KMS-11 (cell line): ENCODE results near the gene OSBP2.

ENCODE experiments used
- H2AFZ ChIP-seq: fragments of 200-600 bp; sonication (generic); 2 replicates; pipeline ENCODE4 v1.6.1; 2016; ENCODE audit warnings: antibody characterized with exemption, mixed run types, low read depth
- H3K27ac ChIP-seq: fragments of 200-600 bp; sonication (generic); 2 replicates; pipeline ENCODE4 v1.6.1; 2016; ENCODE audit warnings: mild to moderate bottlenecking, mixed run types
- H3K27me3 ChIP-seq: fragments of 200-600 bp; sonication (generic); 2 replicates; pipeline ENCODE4 v1.6.1; 2017; ENCODE audit warnings: mild to moderate bottlenecking, low read depth, mixed run types, moderate library complexity; ENCODE audit not compliant: insufficient read depth
- H3K36me3 ChIP-seq: fragments of 200-600 bp; sonication (generic); 2 replicates; pipeline ENCODE4 v1.6.1; 2017; ENCODE audit warnings: mild to moderate bottlenecking, mixed run types; ENCODE audit not compliant: insufficient read depth
- H3K4me1 ChIP-seq: fragments of 200-600 bp; sonication (generic); 2 replicates; pipeline ENCODE4 v1.6.1; 2016; ENCODE audit warnings: mild to moderate bottlenecking, low read depth, mixed run types; ENCODE audit not compliant: poor library complexity, severe bottlenecking
- H3K4me2 ChIP-seq: fragments of 200-600 bp; sonication (generic); 2 replicates; pipeline ENCODE4 v1.7.0; 2016; ENCODE audit warnings: mild to moderate bottlenecking, mixed run types
- H3K4me3 ChIP-seq: fragments of 200-600 bp; sonication (generic); IDR thresholded peaks from 2 replicates; pipeline ENCODE4 v1.6.1; 2017; ENCODE audit warnings: low read depth, low read length, mixed read lengths; ENCODE audit not compliant: insufficient read depth
- H3K79me2 ChIP-seq: fragments of 200-600 bp; sonication (generic); 2 replicates; pipeline ENCODE4 v1.6.1; 2016; ENCODE audit warnings: low read depth, mixed run types; ENCODE audit not compliant: insufficient read depth
- H3K9ac ChIP-seq: fragments of 200-600 bp; sonication (generic); 2 replicates; pipeline ENCODE4 v1.6.1; 2016; ENCODE audit warnings: mild to moderate bottlenecking, mixed run types
- H4K20me1 ChIP-seq: fragments of 200-600 bp; sonication (generic); 2 replicates; pipeline ENCODE4 v1.6.1; 2016; ENCODE audit warnings: mild to moderate bottlenecking, mixed run types; ENCODE audit not compliant: insufficient read depth
- TF ChIP-seq, protein P1 (sequence below): fragments of 200-600 bp; sonication (generic); conservative IDR thresholded peaks from 2 replicates; pipeline ENCODE4 v1.6.1; 2017; ENCODE audit warnings: low read depth, mild to moderate bottlenecking, antibody characterized with exemption, low read length, moderate library complexity, mixed read lengths

OSBP2 gene

DNA sequence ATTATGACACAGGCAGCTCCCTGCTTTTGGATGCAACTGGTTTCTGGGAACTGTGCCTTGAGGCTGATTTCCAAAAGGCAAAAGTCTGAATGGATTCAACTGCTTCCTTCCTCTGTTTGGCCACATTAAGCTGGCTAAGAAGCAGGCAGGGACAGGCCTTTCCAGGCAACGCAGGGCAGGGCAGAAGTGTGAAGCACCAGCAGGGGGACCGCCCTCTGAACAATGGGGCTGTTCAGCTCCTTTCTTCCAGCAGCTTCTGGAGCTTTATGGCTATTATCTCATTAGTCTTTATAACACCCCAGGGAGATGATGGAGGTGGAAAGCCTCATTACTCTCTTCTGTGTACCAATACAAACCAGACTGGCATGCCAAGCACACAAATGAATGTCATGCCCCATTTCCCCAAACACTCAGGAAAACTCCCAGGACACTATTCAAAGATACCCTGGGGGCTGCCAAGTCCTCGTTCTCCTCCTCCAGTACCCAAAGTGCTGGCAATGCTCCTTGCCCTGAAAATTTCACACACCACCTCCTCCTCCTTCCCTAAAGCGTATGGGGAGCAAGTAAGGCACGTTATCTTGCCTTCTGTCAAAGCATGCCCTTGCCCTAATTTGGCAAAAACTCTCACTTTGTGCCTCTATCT lies 252.6 kb downstream of the OSBP2 start:
- H3K4me3 ChIP-seq, result no peak overlapping the region
- no peak overlapping the region for H2AFZ ChIP-seq
- H3K36me3 ChIP-seq, result peaks cover 12% of the 10 kb centered on the region; the same call in 1 of the 2 replicates
- no peaks in the 10 kb centered on the region for H3K27me3 ChIP-seq
- no peak overlapping the region for H3K4me2 ChIP-seq
- no peaks in the 10 kb centered on the region for H3K4me1 ChIP-seq
- no peaks in the 10 kb centered on the region for H4K20me1 ChIP-seq
- no peaks in the 10 kb centered on the region for H3K79me2 ChIP-seq
- H3K27ac ChIP-seq, result no peak overlapping the region
- H3K9ac ChIP-seq, result no peak overlapping the region
- TF ChIP-seq, protein P1, sequence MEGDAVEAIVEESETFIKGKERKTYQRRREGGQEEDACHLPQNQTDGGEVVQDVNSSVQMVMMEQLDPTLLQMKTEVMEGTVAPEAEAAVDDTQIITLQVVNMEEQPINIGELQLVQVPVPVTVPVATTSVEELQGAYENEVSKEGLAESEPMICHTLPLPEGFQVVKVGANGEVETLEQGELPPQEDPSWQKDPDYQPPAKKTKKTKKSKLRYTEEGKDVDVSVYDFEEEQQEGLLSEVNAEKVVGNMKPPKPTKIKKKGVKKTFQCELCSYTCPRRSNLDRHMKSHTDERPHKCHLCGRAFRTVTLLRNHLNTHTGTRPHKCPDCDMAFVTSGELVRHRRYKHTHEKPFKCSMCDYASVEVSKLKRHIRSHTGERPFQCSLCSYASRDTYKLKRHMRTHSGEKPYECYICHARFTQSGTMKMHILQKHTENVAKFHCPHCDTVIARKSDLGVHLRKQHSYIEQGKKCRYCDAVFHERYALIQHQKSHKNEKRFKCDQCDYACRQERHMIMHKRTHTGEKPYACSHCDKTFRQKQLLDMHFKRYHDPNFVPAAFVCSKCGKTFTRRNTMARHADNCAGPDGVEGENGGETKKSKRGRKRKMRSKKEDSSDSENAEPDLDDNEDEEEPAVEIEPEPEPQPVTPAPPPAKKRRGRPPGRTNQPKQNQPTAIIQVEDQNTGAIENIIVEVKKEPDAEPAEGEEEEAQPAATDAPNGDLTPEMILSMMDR, result no peak

DNA sequence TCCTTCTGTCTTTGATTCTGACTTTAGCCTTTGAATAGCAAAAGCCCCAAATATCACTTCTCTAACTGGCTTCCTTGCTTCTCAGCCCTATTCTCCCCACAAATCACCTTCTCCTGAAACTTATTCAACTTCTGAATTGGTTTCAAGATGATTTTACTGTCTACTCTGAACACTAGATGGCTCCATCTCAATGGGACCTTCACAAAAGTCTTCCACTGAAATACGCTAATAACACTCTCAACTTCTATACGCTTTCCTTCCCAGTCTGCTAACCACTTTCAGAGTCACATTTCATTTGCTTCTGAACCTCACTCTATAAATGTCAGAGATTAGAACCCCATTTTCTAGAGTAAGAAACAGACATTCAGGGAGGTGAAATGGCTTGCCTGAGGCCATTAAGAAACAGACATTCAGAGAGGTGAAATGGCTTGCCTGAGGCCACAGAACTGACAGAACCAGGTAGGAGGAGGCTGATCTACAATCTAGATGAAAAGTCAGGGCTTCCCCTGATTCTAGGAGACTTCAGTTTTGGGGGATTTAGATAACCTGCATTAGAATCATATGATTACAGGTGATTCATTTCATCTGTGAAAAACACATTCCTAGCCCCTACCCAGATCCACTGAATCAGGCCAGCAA lies 253.3 kb downstream of the OSBP2 start:
- no peak overlapping the region for H3K9ac ChIP-seq
- H3K4me2 ChIP-seq, result no peak overlapping the region
- no peaks in the 10 kb centered on the region for H4K20me1 ChIP-seq
- H3K4me1 ChIP-seq, result no peaks in the 10 kb centered on the region
- no peak overlapping the region for H2AFZ ChIP-seq
- peaks cover 12% of the 10 kb centered on the region; the same call in 1 of the 2 replicates for H3K36me3 ChIP-seq
- no peak overlapping the region for H3K27ac ChIP-seq
- no peak overlapping the region for H3K4me3 ChIP-seq
- H3K79me2 ChIP-seq, result no peaks in the 10 kb centered on the region
- no peaks in the 10 kb centered on the region for H3K27me3 ChIP-seq
- TF ChIP-seq, protein P1, result peak; percentile 48

DNA sequence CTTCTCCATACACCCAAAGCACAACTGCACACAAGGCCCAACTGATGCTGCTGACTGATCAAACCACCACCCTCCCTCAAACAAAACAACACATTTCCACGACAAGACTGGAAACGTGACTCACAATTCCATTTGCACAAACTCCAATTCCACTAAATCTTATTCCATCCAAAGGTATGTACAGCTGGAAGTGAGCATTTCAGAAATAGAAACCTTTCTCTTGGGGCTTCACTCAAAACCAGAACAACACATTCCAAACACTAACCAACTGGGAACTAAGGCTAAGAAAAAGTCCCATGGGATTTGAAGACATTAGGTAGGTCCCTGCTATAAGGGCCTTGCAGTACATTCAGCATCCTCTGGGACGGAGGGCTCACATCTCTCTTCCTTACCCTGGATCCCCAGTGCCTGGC lies 254.3 kb downstream of the OSBP2 start:
- Histone ChIP-seq H2AFZ (no peak overlapping the region), H3K9ac (no peak overlapping the region), H3K4me2 (no peak overlapping the region), H3K79me2 (no peaks in the 10 kb centered on the region), H3K27ac (no peak overlapping the region), H3K27me3 (no peaks in the 10 kb centered on the region), H3K4me1 (no peaks in the 10 kb centered on the region), H3K4me3 (no peak overlapping the region), H3K36me3 (peaks cover 12% of the 10 kb centered on the region; the same call in 1 of the 2 replicates), H4K20me1 (no peaks in the 10 kb centered on the region)
- TF ChIP-seq, protein P1, result no peak

DNA sequence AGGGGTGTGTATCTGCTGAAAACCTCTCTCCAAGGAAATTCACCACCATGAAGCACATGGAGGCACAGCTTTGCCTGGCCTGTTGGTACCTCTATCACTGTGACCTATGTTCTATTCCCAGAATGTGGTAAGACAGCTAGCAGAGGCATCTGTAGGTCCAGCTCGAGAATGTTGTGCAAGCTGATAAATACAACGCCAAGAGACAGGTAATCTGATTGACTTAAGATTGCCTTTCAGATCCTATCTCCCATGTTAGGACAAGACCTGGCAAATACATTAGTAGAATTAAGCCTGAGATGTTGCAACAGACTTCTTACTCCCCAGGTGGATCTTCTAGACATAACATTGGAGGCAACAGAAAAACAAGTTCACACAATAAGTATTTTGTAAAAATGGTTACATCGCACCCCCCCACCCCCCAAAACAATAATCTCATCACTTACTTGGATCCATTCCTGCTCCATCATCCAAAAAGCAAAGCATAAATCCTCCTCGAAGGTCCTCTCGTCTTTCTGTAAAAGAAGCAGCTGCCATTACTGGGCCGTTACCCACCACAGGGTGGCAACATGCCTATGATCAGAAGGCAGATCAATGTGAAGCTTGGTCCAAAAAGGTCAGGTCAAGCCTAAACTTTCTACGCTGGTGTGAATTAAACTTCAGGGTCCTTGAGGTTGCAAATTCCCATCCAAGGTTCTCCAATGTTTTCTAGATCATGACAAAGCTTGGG lies 255.4 kb downstream of the OSBP2 start:
- peaks cover 9% of the 10 kb centered on the region; the same call in 1 of the 2 replicates for H3K36me3 ChIP-seq
- no peaks in the 10 kb centered on the region for H3K79me2 ChIP-seq

More for the DNA sequence above, 255.4 kb downstream of the OSBP2 start:
- Histone ChIP-seq H3K4me1 (no peaks in the 10 kb centered on the region), H4K20me1 (no peaks in the 10 kb centered on the region), H3K27ac (no peak overlapping the region), H3K4me2 (no peak overlapping the region), H2AFZ (no peak overlapping the region), H3K27me3 (no peaks in the 10 kb centered on the region), H3K9ac (no peak overlapping the region), H3K4me3 (no peak overlapping the region)
- TF ChIP-seq, protein P1, result no peak
